ENCODE measurements around the gene MATCAP1. TPM values are rescaled to one million over a fixed set of nuclear protein-coding genes. Genes with fewer than 3 reads are reported as not detected.

Gene MATCAP1
- total RNA-seq, 2 donors from 2014 or later, result 13.7 to 28.4 TPM

DNA sequence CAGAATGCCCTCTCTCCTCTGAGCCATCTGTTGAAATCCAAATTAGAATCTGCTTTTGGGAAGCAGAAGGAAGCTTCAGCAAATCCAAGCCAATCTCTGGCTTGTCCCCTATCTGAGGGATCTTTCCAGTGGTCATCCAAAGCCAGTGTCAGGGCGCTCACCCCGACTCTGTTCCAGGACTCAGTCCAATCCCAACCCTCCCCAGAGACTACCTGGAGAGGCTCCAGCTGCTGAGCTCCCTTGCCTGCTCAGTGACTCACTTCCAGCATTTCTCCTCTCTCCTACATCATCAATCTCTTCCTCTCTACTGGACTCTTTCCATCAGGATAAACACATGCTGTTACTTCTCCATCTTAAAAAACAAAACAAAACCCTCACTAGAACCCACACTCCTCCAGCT is 2.4 kb downstream of the MATCAP1 start:
- DNase-seq (ENCODE audit: low spot score) (no peak), ATAC-seq (ENCODE audit: insufficient number of reproducible peaks, low FRiP score, low read depth) (no peak)
- Histone ChIP-seq H3K4me1 (ENCODE audit: control insufficient read depth in 1 of 2, low read depth in 2 of 2) (peaks cover 19 to 47% of the 10 kb centered on the region in 2 donors), H3K4me3 (no peak overlapping the region), H3K9me3 (no peaks in the 10 kb centered on the region), H3K27me3 (replicated peaks; ENCODE audit: insufficient read depth) (no peaks in the 10 kb centered on the region), H3K36me3 (no peaks in the 10 kb centered on the region), H3K27ac (no peak overlapping the region)
- no peak for TF ChIP-seq CTCF (IDR thresholded peaks at IDR 0.05)

DNA sequence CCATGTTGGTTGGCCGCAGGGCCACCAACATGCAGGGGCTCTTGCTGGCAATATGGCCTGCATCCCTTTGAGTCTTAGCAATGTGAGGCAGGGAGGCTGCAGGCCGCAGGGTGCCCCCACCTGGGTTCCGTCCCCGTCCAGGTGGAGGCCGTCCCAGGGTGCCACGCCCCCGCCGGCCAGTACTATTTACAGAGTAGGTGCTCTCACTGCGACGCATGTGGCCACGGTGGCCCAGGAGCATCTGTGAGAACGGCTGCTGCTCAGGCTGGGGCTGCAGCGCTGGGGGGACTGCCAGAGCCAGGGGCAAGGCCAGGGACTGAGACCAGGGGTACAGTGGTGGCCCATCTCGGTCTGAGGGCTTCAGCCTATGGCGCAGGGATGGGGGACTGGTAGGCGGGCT is 3.6 kb downstream of the MATCAP1 start:
- H3K36me3 ChIP-seq, result peaks cover 3% of the 10 kb centered on the region
- no peaks in the 10 kb centered on the region for H3K9me3 ChIP-seq
- H3K4me1 ChIP-seq (ENCODE audit: control insufficient read depth in 1 of 2, low read depth in 2 of 2), result peaks cover 18 to 40% of the 10 kb centered on the region in 2 donors
- DNase-seq (ENCODE audit: low spot score) (no peak), ATAC-seq (ENCODE audit: insufficient number of reproducible peaks, low FRiP score, low read depth) (no peak)
- H3K27ac ChIP-seq, result no peak overlapping the region
- no peaks in the 10 kb centered on the region for H3K27me3 ChIP-seq (replicated peaks; ENCODE audit: insufficient read depth)
- H3K4me3 ChIP-seq, result no peak overlapping the region
- no peak for TF ChIP-seq CTCF (IDR thresholded peaks at IDR 0.05)

GRCh38 chr16:67179421-67180080 is 4.2 kb downstream of the MATCAP1 start:
- no peak for TF ChIP-seq CTCF (IDR thresholded peaks at IDR 0.05)
- peaks cover 18 to 40% of the 10 kb centered on the region in 2 donors for H3K4me1 ChIP-seq (ENCODE audit: control insufficient read depth in 1 of 2, low read depth in 2 of 2)
- no peaks in the 10 kb centered on the region for H3K27me3 ChIP-seq (replicated peaks; ENCODE audit: insufficient read depth)
- no peak overlapping the region for H3K4me3 ChIP-seq
- no peaks in the 10 kb centered on the region for H3K9me3 ChIP-seq
- H3K36me3 ChIP-seq, result peaks cover 3% of the 10 kb centered on the region
- no peak for ATAC-seq (ENCODE audit: insufficient number of reproducible peaks, low FRiP score, low read depth)
- no peak overlapping the region for H3K27ac ChIP-seq
- DNase-seq (ENCODE audit: low spot score), result no peak

DNA sequence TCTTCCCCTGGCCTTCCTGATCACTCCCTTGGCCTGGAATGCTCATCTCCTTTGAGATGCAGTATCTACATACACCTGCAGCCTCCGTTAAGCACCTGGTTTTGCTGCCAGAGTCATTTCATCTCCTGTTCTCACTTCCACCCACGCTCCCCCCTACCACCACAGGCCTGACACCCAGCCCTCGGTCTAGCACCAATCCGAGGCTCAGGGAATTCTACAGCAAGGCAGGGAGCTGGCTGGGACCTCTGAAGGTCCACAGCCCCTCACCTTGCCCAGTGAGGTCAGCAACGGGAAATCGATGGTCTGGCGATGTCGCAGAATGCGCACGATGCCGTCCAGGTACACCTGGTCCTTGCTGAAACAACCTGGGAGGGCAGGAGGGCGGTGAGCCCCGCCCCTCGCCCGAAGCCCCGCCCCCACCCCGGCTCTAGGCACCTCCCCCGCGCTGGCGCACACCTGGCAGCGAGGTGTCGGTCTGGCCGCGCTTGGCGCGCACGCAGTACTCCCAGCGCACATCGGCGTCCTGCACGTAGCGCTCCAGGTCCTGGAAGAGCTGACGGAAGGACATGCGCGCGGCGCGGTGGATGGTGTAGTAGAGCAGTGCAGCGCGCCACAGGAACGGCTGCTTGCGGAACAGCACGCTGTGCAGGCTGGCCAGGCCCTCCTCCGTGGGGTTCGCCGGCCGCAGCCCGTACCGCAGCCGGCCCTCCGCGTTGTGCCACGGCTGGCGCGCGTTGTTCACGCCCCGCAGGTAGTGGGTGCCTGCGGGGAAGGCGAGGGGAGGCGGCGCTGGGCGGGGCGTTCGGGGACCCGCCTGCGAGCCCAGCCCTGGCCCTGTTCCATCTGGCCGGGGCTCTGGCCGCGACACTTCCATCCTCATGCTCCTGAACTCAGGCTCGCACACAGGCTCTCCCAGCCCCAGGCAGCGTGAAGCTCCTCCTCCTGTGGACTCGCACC is 5.7 kb downstream of the MATCAP1 start:
- no peaks in the 10 kb centered on the region for H3K9me3 ChIP-seq
- peak overlapping the region; percentile 71 for H3K4me3 ChIP-seq
- TF ChIP-seq CTCF (IDR thresholded peaks at IDR 0.05), result peak; percentile 38
- H3K27me3 ChIP-seq (replicated peaks; ENCODE audit: insufficient read depth), result no peaks in the 10 kb centered on the region
- ATAC-seq (ENCODE audit: insufficient number of reproducible peaks, low FRiP score, low read depth) (no peak), DNase-seq (ENCODE audit: low spot score) (no peak)
- H3K4me1 ChIP-seq (ENCODE audit: control insufficient read depth in 1 of 2, low read depth in 2 of 2), result peaks cover 25 to 43% of the 10 kb centered on the region in 2 donors
- peaks cover 3% of the 10 kb centered on the region for H3K36me3 ChIP-seq
- H3K27ac ChIP-seq, result no peak overlapping the region

- no peaks in the 10 kb centered on the region for H3K27me3 ChIP-seq (replicated peaks; ENCODE audit: insufficient read depth)
- DNase-seq (ENCODE audit: low spot score), result no peak
- ATAC-seq (ENCODE audit: insufficient number of reproducible peaks, low FRiP score, low read depth), result no peak
- no peaks in the 10 kb centered on the region for H3K9me3 ChIP-seq
- peaks cover 3% of the 10 kb centered on the region for H3K36me3 ChIP-seq
- no peak overlapping the region for H3K27ac ChIP-seq
- no peak for TF ChIP-seq CTCF (IDR thresholded peaks at IDR 0.05)
- no peak overlapping the region for H3K4me3 ChIP-seq
- H3K4me1 ChIP-seq (ENCODE audit: control insufficient read depth in 1 of 2, low read depth in 2 of 2), result peaks cover 22 to 48% of the 10 kb centered on the region in 2 donors
These were observed 7.1 kb downstream of the MATCAP1 start for GRCh38 chr16:67176662-67177061.
